ENCODE results near the gene DNAH11.

The DNAH11 gene

DNA sequence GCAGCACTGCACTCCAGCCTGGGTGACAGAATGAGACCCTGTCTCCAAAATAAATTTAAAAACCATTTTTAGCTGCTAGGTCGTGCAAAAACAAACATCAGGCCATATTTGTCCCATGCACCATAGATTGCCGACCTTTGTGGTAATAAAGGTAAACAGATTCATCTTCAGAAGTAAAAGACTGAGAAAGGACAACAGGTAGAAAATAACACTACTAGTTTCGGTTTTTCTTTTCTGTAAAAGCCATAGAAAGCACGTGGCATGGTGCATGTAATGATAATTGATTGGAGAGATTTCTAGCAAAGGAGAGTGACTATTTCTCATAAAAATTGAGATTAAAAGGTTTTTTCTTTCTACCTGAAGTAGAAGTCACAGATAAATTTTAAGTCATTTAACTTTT is 93.9 kb downstream of the DNAH11 start:
- no peak for DNase-seq
- Histone ChIP-seq H4K8ac (ENCODE audit: low read depth, low read length) (no peak overlapping the region), H3K4me2 (ENCODE audit: low read length) (no peak overlapping the region), H4K5ac (ENCODE audit: low read length) (no peak overlapping the region), H3K4ac (ENCODE audit: low read depth, low read length) (no peak overlapping the region), H3K9ac (ENCODE audit: low read length) (no peak overlapping the region), H2AK5ac (ENCODE audit: low read length) (no peak overlapping the region), H3K56ac (ENCODE audit: low read length) (no peak overlapping the region), H2BK5ac (ENCODE audit: low read length) (no peak overlapping the region), H3K79me1 (ENCODE audit: low read length) (no peaks in the 10 kb centered on the region), H2BK15ac (replicated peaks; ENCODE audit: low read depth) (no peak overlapping the region), H3K4me3 (ENCODE audit: low read length) (no peak overlapping the region), H3K36me3 (ENCODE audit: control insufficient read depth, insufficient read depth, low read length) (no peaks in the 10 kb centered on the region), H3K79me2 (ENCODE audit: control insufficient read depth, insufficient read depth, low read length) (no peaks in the 10 kb centered on the region), H3K4me1 (ENCODE audit: control insufficient read depth, low read depth, low read length) (no peaks in the 10 kb centered on the region), H3K23ac (ENCODE audit: low read length) (no peak overlapping the region), H2BK120ac (ENCODE audit: low read depth, low read length) (no peak overlapping the region), H3K18ac (ENCODE audit: low read length) (no peak overlapping the region), H3K27ac (ENCODE audit: low read depth, low read length) (no peak overlapping the region), H3K27me3 (ENCODE audit: insufficient read depth, low read length, poor library complexity) (no peaks in the 10 kb centered on the region)
- no CpG with 5 or more reads among the region's 4 CpGs for WGBS (ENCODE audit: extremely low coverage, insufficient coverage, low lambda C conversion rate)

DNA sequence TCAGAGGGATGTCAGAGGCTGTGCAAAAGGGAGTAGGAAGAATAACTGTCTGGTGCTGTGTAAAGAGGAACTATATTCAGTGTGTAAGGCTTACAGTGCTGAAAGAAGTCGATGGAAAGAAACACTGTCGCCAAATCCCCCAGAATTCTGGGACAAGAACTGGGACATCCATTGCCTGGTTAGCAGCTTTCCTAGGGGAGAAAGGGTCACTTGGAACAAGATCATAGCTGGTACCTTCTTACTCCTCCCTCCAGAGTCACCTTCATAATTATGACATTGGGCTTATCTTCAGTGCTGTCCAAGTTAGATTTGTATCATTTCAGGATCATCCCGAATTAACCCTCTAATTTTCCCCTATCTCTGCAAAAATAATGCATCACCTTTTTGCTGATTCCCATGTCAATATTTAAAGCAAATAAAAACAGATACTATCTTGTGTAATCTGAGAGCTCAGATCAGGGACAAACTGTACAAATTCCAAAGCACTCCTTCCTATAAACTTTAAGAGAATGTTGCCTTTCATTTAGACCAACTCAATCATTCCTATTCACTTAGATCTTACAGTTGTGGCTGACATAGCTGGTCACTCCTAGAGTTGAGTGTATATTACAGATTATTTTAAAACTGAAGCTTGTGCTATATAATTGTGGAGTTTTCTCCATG is 96.5 kb downstream of the DNAH11 start:
- Histone ChIP-seq H3K4me1 (ENCODE audit: control insufficient read depth, low read depth, low read length) (peaks cover 3% of the 10 kb centered on the region), H3K56ac (ENCODE audit: low read length) (no peak overlapping the region), H3K27ac (ENCODE audit: low read depth, low read length) (no peak overlapping the region), H3K4me2 (ENCODE audit: low read length) (no peak overlapping the region), H3K23ac (ENCODE audit: low read length) (no peak overlapping the region), H4K5ac (ENCODE audit: low read length) (no peak overlapping the region), H3K79me2 (ENCODE audit: control insufficient read depth, insufficient read depth, low read length) (no peaks in the 10 kb centered on the region), H2BK120ac (ENCODE audit: low read depth, low read length) (no peak overlapping the region), H3K18ac (ENCODE audit: low read length) (no peak overlapping the region), H3K4ac (ENCODE audit: low read depth, low read length) (no peak overlapping the region), H2BK15ac (replicated peaks; ENCODE audit: low read depth) (no peak overlapping the region), H4K8ac (ENCODE audit: low read depth, low read length) (no peak overlapping the region), H3K79me1 (ENCODE audit: low read length) (no peaks in the 10 kb centered on the region), H3K9ac (ENCODE audit: low read length) (no peak overlapping the region), H3K27me3 (ENCODE audit: insufficient read depth, low read length, poor library complexity) (no peaks in the 10 kb centered on the region), H3K36me3 (ENCODE audit: control insufficient read depth, insufficient read depth, low read length) (no peaks in the 10 kb centered on the region), H2BK5ac (ENCODE audit: low read length) (no peak overlapping the region), H2AK5ac (ENCODE audit: low read length) (no peak overlapping the region), H3K4me3 (ENCODE audit: low read length) (no peak overlapping the region)
- no peak for DNase-seq
- no CpG with 5 or more reads among the region's 3 CpGs for WGBS (ENCODE audit: extremely low coverage, insufficient coverage, low lambda C conversion rate)

DNA sequence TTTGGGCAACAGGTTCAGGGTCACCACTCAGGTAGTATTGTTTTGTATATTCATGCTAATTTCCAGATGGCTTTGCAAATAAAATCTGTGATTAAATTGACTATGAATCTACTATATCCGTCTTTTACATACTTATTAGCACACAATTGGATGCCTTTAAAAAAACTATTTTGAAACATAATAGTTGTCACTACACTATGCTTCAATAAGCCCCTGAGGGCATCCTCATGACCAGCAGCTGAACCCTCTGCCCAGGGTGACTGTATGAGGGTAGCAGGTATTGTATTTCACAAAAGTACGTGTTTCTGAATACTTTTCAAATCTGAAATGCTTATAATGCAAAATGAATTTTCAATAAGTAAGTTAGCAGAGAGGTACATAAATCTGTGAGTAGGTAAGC is 97.3 kb downstream of the DNAH11 start:
- Histone ChIP-seq H2BK15ac (replicated peaks; ENCODE audit: low read depth) (no peak overlapping the region), H3K4me3 (ENCODE audit: low read length) (no peak overlapping the region), H4K8ac (ENCODE audit: low read depth, low read length) (no peak overlapping the region), H2BK5ac (ENCODE audit: low read length) (no peak overlapping the region), H3K27me3 (ENCODE audit: insufficient read depth, low read length, poor library complexity) (no peaks in the 10 kb centered on the region), H3K56ac (ENCODE audit: low read length) (no peak overlapping the region), H3K4ac (ENCODE audit: low read depth, low read length) (no peak overlapping the region), H3K79me1 (ENCODE audit: low read length) (no peaks in the 10 kb centered on the region), H3K27ac (ENCODE audit: low read depth, low read length) (no peak overlapping the region), H3K9ac (ENCODE audit: low read length) (no peak overlapping the region), H3K4me2 (ENCODE audit: low read length) (no peak overlapping the region), H3K79me2 (ENCODE audit: control insufficient read depth, insufficient read depth, low read length) (no peaks in the 10 kb centered on the region), H2AK5ac (ENCODE audit: low read length) (no peak overlapping the region), H3K18ac (ENCODE audit: low read length) (no peak overlapping the region), H3K23ac (ENCODE audit: low read length) (no peak overlapping the region), H2BK120ac (ENCODE audit: low read depth, low read length) (no peak overlapping the region), H3K36me3 (ENCODE audit: control insufficient read depth, insufficient read depth, low read length) (no peaks in the 10 kb centered on the region), H3K4me1 (ENCODE audit: control insufficient read depth, low read depth, low read length) (peaks cover 3% of the 10 kb centered on the region), H4K5ac (ENCODE audit: low read length) (no peak overlapping the region)
- DNase-seq = no peak
- WGBS (ENCODE audit: extremely low coverage, insufficient coverage, low lambda C conversion rate) = no CpG with 5 or more reads among the region's 2 CpGs

- no peak overlapping the region for H3K4me3 ChIP-seq (ENCODE audit: low read length)
- no peak overlapping the region for H3K56ac ChIP-seq (ENCODE audit: low read length)
- H3K27me3 ChIP-seq (ENCODE audit: insufficient read depth, low read length, poor library complexity) = no peaks in the 10 kb centered on the region
- H2BK120ac ChIP-seq (ENCODE audit: low read depth, low read length) = no peak overlapping the region
- no peak overlapping the region for H3K4me2 ChIP-seq (ENCODE audit: low read length)
- H3K79me1 ChIP-seq (ENCODE audit: low read length) = no peaks in the 10 kb centered on the region
- no peak overlapping the region for H4K8ac ChIP-seq (ENCODE audit: low read depth, low read length)
- no peak overlapping the region for H3K23ac ChIP-seq (ENCODE audit: low read length)
- DNase-seq = peak; percentile 67
- no peak overlapping the region for H2AK5ac ChIP-seq (ENCODE audit: low read length)
- no peaks in the 10 kb centered on the region for H3K36me3 ChIP-seq (ENCODE audit: control insufficient read depth, insufficient read depth, low read length)
- H2BK15ac ChIP-seq (replicated peaks; ENCODE audit: low read depth) = no peak overlapping the region
- no peak overlapping the region for H4K5ac ChIP-seq (ENCODE audit: low read length)
- H3K18ac ChIP-seq (ENCODE audit: low read length) = peak overlapping the region; percentile 3
- H2BK5ac ChIP-seq (ENCODE audit: low read length) = peak overlapping the region; percentile 86
- no CpG with 5 or more reads among the region's 4 CpGs for WGBS (ENCODE audit: extremely low coverage, insufficient coverage, low lambda C conversion rate)
- H3K4ac ChIP-seq (ENCODE audit: low read depth, low read length) = no peak overlapping the region
- no peaks in the 10 kb centered on the region for H3K79me2 ChIP-seq (ENCODE audit: control insufficient read depth, insufficient read depth, low read length)
- peaks cover 3% of the 10 kb centered on the region for H3K4me1 ChIP-seq (ENCODE audit: control insufficient read depth, low read depth, low read length)
- H3K27ac ChIP-seq (ENCODE audit: low read depth, low read length) = no peak overlapping the region
- H3K9ac ChIP-seq (ENCODE audit: low read length) = no peak overlapping the region
These were observed 98.7 kb downstream of the DNAH11 start for GRCh38 chr7:21641546-21641945.

DNA sequence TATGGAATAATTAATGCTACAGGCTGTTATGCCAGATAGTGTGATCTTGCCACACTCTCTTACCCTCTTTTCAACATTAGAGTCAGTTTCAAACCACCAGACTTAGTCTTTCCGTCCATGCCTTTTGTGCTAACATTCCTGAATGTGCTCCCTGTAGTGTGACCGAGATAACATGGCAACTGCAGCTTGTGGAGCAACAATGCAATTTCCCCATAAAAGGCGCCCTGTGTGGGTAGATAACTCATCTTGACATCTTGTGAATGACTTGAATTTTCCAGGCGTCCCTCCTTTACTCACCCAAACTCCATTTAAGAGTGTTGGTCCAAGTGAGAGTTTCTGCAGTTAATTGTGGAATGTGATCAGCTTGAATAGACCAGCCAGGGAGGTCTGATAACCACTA is 99.6 kb downstream of the DNAH11 start:
- Histone ChIP-seq H3K79me1 (ENCODE audit: low read length) (no peaks in the 10 kb centered on the region), H4K5ac (ENCODE audit: low read length) (no peak overlapping the region), H3K27ac (ENCODE audit: low read depth, low read length) (peak overlapping the region; percentile 82), H2AK5ac (ENCODE audit: low read length) (no peak overlapping the region), H3K4me1 (ENCODE audit: control insufficient read depth, low read depth, low read length) (peaks cover 3% of the 10 kb centered on the region), H3K36me3 (ENCODE audit: control insufficient read depth, insufficient read depth, low read length) (no peaks in the 10 kb centered on the region), H2BK120ac (ENCODE audit: low read depth, low read length) (no peak overlapping the region), H2BK5ac (ENCODE audit: low read length) (peak overlapping the region; percentile 75), H4K8ac (ENCODE audit: low read depth, low read length) (no peak overlapping the region), H3K4ac (ENCODE audit: low read depth, low read length) (no peak overlapping the region), H3K4me3 (ENCODE audit: low read length) (no peak overlapping the region), H3K9ac (ENCODE audit: low read length) (no peak overlapping the region), H3K18ac (ENCODE audit: low read length) (no peak overlapping the region), H3K79me2 (ENCODE audit: control insufficient read depth, insufficient read depth, low read length) (no peaks in the 10 kb centered on the region), H3K4me2 (ENCODE audit: low read length) (no peak overlapping the region), H2BK15ac (replicated peaks; ENCODE audit: low read depth) (no peak overlapping the region), H3K23ac (ENCODE audit: low read length) (no peak overlapping the region), H3K56ac (ENCODE audit: low read length) (no peak overlapping the region), H3K27me3 (ENCODE audit: insufficient read depth, low read length, poor library complexity) (no peaks in the 10 kb centered on the region)
- peak; percentile 98 for DNase-seq
- WGBS (ENCODE audit: extremely low coverage, insufficient coverage, low lambda C conversion rate) = no CpG with 5 or more reads among the region's 4 CpGs

DNA sequence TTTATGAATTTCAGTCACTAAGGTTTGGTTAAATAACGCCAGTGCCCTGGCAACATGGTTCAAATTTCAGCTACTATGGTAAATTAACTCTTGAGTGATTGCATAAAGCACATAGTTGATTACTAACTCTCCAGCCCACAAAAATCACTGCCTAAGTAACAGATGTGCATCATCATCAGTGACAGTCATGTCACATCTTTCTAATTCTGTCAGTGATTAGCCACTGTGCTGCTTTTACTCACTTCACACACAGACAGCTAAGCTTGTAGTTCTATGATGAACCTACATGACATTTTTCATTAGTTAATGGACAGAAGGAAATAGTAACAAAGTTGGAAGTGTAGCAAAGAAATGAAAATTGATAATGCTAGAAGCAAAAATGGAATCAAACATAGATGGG is 108.9 kb downstream of the DNAH11 start:
- Histone ChIP-seq H3K9ac (ENCODE audit: low read length) (no peak overlapping the region), H3K79me1 (ENCODE audit: low read length) (no peaks in the 10 kb centered on the region), H2BK15ac (replicated peaks; ENCODE audit: low read depth) (no peak overlapping the region), H2AK5ac (ENCODE audit: low read length) (no peak overlapping the region), H2BK120ac (ENCODE audit: low read depth, low read length) (no peak overlapping the region), H3K79me2 (ENCODE audit: control insufficient read depth, insufficient read depth, low read length) (no peaks in the 10 kb centered on the region), H4K5ac (ENCODE audit: low read length) (no peak overlapping the region), H3K18ac (ENCODE audit: low read length) (no peak overlapping the region), H3K27ac (ENCODE audit: low read depth, low read length) (no peak overlapping the region), H3K4me1 (ENCODE audit: control insufficient read depth, low read depth, low read length) (no peaks in the 10 kb centered on the region), H3K27me3 (ENCODE audit: insufficient read depth, low read length, poor library complexity) (no peaks in the 10 kb centered on the region), H2BK5ac (ENCODE audit: low read length) (no peak overlapping the region), H3K4me3 (ENCODE audit: low read length) (no peak overlapping the region), H4K8ac (ENCODE audit: low read depth, low read length) (no peak overlapping the region), H3K56ac (ENCODE audit: low read length) (no peak overlapping the region), H3K23ac (ENCODE audit: low read length) (no peak overlapping the region), H3K4me2 (ENCODE audit: low read length) (no peak overlapping the region), H3K36me3 (ENCODE audit: control insufficient read depth, insufficient read depth, low read length) (no peaks in the 10 kb centered on the region), H3K4ac (ENCODE audit: low read depth, low read length) (no peak overlapping the region)
- WGBS (ENCODE audit: extremely low coverage, insufficient coverage, low lambda C conversion rate) = no CpG with 5 or more reads among the region's 1 CpG
- no peak for DNase-seq
